Colon (tissue), 2 donors: ENCODE measurements around the gene LGI1.

Experiments
- FAIRE-seq: peaks from 2 replicates; lab custom pipeline; 2012; peaks lifted over from hg19 to GRCh38; lab: Jason Lieb, UNC
- donor health status: control.
- donor health status: control.

The LGI1 gene

DNA sequence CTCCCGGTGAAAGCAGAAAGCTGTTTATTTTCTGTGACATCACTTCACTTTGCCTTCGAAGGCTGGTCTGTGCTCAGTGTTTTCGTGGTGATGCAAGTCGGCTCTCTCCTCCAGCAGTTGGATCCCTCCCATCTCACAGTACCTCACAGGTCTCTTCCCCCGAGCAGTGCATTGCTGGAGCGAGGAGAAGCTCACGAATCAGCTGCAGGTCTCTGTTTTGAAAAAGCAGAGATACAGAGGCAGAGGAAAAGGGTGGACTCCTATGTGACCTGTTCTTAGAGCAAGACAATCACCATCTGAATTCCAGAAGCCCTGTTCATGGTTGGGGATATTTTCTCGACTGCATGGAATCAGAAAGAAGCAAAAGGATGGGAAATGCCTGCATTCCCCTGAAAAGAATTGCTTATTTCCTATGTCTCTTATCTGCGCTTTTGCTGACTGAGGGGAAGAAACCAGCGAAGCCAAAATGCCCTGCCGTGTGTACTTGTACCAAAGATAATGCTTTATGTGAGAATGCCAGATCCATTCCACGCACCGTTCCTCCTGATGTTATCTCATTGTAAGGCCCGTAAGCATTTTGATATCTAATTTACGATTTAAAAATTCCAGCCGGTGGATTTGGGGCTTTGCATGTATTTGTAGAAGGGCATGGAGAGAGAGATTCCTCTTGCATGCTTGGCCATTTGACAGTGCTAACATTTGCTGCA, at the start of gene LGI1:
Gene LGI1 (plus strand): TSS at position 136 of the 707 bp plus-strand sequence. CDS start 209 bp downstream, at position 345.
- no peak for FAIRE-seq

DNA sequence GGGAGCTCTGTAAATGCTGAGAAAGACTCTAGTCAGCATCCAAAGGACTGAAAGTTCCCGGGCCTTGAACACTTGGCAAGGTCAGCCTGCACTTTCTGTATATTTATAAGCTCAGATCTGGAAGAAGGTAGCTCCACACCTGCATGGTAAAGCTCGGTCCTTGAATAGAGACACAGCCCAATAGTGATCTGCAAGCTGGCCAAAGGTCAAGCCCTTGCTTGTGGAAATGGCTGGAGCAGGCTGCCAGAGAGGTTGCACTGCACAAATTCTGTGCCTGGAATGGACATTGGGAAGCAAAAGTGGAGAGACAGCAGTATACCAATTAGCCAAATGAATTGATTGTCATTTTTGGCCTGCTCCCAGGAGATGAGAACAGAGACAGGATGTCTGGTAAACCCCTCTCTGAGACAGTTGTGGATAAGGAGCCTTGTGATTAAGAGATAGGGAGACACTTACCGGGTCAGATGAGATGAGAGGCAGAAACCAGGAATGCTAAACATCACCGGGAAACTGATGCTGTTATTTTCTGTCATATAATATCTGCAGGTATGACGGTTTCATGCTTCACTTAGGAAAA, 47.3 kb upstream of the LGI1 start:
- FAIRE-seq, result no peak

- no peak for FAIRE-seq
These were observed 45.8 kb upstream of the LGI1 start for GRCh38 chr10:93711891-93712290.

DNA sequence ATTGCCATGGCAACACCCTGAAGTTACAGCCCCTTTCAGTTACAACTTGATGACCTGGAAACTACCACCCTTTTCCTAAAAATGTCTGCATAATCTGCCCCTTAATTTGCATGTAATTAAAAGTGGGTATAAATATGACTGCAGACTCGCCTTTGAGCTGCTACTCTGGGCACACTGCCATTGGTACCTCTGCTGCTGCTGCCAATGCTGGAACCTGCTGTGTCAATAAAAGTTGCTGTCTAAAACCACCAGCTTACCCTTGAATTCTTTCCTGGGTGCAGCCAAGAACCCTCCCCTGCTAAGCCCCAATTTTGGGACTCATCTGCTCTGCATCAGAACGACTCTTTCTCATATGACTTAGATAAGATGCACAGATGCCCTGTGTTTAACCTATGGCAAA, 45.1 kb upstream of the LGI1 start:
- no peak for FAIRE-seq

DNA sequence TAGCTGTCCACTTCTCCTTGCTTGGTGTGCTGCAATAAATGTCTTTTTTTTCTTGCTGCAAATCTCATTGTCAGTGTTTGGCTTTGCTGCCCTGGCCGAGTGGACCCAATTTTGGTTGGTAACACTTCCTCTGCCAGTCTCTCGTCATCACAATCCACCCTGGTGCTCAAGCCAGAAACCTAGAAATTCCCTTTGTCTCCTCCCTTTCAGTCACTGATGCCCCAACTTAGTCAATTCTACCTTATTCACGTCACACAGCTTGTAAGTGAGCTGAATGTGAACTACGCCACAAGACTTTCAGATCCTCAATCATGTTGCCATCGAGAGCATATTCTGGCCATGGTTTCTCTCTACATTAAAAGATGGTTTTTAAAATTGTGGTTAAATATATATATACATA, 42.4 kb upstream of the LGI1 start:
- FAIRE-seq, result no peak

DNA sequence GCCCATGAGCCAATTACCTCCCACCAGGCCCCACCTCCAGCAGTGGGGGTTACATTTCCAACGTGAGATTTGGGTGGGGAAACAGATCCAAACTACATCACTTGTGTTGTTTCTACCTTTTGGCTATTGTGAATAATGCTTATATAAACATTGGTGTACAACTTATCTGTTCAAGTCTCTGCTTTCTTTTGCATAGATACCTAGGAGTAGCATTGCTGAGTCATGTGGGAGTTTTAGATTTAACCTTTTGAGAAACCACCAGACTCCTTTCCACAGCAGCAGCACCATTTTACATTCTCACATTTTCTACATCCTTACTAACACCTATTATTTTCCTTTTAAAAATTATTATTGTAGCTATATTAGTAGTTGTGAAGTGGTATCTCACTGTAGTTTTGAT, 41.0 kb upstream of the LGI1 start:
- no peak for FAIRE-seq

GRCh38 chr10:93718937-93719725, 38.6 kb upstream of the LGI1 start:
- no peak for FAIRE-seq

DNA sequence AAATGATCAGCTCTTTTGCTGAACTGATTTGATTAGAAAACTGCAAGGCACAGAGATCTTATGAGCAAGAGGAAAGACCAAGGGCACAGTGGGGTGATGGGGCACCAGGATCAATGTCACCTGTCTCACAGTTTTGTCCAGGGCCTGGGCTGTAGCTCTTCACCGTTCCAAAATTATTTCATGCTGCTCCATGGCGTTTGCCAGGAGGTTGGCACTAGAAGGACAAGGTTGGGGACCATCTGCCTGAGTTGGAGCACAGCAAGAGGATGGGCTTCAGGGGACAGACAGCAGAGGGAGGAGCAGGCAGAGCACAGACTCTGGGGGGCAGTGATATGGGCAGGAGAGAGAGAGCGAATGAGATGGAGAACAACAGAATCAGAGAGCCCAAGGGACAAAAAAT, 37.8 kb upstream of the LGI1 start:
- FAIRE-seq, result no peak

DNA sequence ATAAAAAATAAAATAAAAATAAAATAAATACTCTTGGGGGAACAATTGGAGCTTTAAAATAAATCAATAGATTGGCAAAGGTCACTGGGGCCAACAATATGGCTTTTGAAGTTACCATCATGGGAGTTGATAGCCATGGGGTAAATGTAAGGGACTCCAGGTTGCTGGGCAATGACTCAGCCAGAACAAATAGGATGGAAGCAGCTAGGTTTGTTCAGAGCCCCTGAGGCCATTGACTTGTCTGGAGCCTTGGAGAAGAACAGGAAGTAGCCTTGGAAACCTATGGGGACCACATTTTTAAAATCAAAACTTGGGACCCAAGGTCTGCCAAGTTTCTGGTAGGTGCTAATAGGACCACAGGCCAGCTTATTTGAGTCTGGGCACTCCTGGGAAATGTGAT, 35.2 kb upstream of the LGI1 start:
- no peak for FAIRE-seq

GRCh38 chr10:93723153-93723552, 34.6 kb upstream of the LGI1 start:
- no peak for FAIRE-seq

GRCh38 chr10:93726024-93726423, 31.7 kb upstream of the LGI1 start:
- FAIRE-seq, result no peak

DNA sequence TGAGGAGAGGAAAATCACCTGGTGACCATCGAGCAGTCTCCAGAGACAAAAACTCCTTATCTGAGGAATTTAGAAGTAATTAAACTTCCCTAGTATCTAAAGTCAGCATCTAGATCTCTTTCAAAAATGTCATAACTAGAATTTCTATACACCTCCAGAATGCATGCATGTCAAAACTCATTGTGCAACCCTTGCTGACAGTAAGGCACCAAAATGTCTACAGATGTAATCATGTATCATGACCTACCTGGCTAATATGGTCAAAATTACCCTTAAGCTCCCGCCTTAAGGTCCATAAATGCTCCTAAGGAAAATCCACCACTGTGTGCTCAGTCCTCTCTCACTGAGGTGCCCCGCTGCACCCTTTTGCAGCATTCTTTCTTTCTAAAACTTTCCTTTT, 16.4 kb upstream of the LGI1 start:
- no peak for FAIRE-seq

DNA sequence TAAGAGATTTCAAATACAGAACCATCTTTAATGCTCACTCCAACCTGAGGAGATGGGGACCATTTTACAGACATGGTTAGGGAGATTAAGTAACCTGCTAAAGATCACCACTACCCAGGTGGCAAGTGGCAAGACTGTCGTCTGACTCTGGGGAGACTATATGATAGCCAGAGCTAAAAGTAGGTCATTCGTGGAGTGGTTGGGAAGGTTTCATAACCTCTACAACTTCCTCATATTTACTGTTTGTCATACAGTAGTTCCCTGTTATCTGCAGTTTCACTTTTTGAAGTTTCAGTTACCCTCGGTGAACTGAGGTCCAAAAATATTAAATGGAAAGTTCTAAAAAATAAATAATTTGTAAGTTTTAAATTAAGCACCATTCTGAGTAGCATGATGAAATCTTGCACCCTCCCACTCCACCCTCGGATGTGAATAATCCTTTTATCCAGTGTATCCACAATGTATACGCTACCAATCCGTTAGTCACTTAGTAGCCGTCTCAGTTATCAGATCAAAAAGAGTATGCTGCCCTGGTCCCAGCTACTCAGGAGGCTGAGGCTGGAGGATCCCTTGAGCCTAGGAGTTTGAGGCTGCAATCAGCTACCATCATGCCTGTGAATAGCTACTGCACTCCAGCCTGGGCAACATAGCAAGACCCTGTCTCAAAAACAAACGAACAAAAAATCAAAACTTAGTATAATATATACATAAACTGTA, 14.9 kb upstream of the LGI1 start:
- no peak for FAIRE-seq

DNA sequence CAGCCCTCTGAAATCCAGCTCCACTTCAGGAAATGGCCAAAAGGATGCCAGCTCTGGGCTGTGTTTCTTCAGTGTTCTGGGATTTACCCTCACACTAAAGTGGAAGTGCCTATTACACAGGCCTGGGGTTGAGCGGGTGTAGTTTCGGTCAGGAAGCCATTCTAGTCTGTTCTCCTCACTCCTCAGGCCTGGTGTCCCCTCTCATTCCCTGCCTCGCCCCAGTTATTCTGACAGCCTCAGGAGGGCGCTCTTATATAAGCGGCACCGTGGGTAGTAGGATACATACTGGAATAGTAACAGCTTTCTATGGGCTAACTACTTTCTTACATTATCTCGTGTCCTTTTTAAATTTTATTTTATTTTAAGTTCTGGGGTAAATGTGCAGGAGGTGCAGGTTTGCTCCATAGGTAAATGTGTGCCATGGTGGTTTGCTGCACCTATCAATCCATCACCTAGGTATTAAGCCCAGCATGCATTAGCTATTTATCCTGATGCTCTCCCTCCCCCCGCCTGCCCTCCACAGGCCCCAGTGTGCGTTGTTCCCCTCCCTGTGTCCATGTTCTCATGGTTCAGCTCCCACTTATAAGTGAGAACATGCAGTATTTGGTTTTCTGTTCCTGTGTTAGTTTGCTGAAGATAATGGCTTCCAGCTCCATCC, 12.2 kb upstream of the LGI1 start:
- FAIRE-seq, result no peak

DNA sequence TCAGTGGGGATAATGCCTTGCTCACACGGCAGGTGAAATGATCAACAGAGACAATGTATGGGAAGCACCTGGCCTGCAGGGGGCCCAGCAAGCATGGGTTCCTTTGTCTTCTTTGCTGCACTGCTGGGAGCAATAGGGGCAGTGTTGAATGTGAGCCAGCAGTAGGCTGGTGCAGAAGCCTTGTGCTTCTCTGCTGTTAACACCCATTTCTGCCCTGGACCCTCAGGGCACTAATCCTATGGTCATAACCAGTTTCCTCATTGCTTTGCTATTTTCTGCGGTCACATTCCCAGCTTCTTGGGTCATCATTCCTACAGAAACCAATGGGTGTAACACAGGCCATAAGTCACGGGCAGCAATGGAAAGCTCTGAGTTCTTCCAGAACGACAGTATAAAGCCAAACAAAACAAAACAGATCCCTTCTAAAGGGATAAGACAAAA, 10.9 kb upstream of the LGI1 start:
- no peak for FAIRE-seq

- no peak for FAIRE-seq
These were observed 8.4 kb upstream of the LGI1 start for GRCh38 chr10:93749218-93749799.

DNA sequence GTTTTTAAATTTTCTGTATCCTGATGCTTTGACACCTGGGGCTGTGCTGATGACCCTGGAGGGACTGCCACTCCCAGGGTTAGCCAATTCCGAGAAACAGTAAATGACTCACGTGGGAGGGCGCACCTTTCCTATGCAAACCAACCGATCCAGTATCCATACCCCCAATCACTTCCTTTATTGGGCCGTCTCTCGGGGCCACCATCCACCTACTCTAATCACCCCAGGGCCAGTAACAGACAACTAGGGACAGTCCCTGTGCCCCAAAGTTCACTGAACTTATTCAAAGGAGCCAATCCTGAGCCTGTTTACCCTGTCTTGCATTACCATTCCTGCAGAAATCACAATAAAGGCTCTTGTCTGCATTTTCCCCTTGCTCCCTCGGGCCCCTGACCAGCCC, 6.6 kb upstream of the LGI1 start:
- no peak for FAIRE-seq

DNA sequence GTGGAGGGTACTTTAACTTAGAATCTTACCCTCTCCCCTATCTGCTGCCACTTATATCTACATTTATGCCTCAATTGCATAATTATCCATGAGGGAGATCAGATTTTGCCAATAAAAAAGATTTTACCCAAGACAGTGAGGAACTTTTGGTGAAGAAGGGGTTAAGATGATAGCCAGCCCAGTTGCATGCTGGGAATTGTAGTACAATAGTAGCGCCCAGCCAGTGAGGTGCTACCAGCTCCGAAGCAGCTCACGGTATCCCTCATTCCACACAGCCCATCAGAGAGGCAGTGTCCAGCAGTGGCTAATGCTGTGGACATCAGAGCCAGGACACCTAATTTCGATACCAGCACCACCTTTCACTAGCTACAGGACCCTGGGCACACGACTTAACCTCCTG, 5.9 kb upstream of the LGI1 start:
- FAIRE-seq, result no peak

- no peak for FAIRE-seq
These were observed 5.0 kb upstream of the LGI1 start for GRCh38 chr10:93752761-93753160.

DNA sequence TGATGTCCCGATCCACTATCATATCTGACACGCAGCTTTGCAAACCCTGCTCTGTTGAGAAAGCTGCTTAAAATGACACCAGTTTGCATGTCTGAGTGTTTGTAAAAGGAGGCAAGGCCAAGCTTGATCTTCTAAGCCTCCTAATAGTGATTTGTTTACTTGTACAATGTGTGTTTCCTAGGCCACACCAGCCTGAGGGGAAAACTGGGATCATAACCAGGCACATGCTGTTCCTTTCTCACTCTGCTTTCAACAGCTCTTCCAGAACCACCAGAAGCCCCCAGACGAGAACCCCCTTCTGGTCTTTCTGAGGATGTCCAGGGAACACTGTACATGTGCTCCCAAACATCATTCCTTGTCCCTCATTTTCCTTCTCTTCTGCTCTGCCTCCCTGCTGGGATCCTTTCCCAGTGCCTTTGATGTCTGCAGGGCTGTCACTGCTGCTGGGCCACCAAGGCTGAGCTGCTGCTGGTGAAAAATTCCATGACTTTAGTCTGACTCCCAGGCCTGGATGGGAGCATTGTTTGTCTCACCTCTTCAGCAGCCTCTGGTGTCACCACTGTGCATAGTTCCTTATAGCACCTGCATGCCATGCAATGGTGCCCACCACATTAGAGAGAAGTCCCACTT, 4.0 kb upstream of the LGI1 start:
- no peak for FAIRE-seq

DNA sequence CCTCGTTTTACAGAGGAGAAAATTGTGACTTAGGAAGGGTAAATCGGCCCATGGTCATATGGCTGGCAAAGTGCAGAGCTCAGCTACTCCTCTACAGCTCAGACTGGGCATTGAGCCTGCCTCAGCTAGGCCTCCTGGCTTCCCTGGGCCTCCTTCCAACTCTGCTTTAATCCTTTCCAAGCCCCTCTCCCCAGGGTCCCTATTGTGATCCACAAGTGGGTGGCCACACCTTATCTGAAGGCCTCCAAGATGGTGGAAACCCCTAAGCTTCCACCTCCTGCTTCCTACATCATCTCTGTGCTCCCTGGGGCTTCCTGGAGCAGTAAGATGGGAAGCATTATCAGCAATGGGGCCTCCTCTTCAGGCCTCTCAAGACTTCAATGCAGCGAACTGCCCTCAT, 3.0 kb upstream of the LGI1 start:
- no peak for FAIRE-seq
